ENCODE data around the gene WRNIP1. TPM values are rescaled to one million over a fixed set of nuclear protein-coding genes. Genes with fewer than 3 reads are reported as not detected.

Gene WRNIP1
- total RNA-seq, 4 donors from 2014 or later, result 34.1 to 50.5 (median 41.7) TPM

DNA sequence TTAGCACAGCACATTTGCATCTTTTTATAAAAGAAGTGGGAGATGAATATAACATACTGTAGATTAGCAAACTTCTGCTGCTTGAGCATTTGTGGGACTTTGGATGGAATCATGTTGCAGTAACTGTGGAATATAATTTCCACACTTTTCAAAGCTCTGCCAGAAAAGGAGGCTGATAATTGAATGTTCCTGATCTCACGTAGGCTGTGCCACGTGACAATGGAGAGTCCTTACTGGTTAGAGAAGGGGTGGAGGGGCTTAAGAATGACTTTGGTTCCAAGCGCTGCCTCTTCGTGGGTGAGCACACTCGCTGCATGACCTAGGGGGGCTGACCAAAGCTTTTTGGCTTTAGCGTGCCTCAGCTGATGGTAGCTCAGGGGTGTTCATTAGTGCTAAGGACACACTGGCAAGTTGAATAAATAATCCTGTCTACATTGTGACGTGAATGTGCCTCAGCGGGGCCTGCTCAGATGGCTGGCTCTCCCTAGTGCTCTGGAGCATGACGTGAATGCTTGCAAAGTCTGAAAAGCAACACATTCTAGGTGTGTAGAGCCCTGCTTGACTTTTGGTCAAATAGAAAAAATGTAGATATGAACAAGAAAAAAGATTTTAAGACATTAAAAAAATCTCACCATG is 15.0 kb downstream of the WRNIP1 start:
- Histone ChIP-seq H3K9me3 (no peaks in the 10 kb centered on the region), H3K4me3 (no peak overlapping the region), H3K36me3 (no peaks in the 10 kb centered on the region), H3K4me1 (no peaks in the 10 kb centered on the region), H3K27ac (no peak overlapping the region), H3K27me3 (no peaks in the 10 kb centered on the region)
- intact Hi-C loops (cut with DNase I; ENCODE audit: low total_unique reads), result no loop called here
- no peak for DNase-seq
- TF ChIP-seq POLR2A (IDR thresholded peaks at IDR 0.05), result no peak
- TF ChIP-seq, protein P1, sequence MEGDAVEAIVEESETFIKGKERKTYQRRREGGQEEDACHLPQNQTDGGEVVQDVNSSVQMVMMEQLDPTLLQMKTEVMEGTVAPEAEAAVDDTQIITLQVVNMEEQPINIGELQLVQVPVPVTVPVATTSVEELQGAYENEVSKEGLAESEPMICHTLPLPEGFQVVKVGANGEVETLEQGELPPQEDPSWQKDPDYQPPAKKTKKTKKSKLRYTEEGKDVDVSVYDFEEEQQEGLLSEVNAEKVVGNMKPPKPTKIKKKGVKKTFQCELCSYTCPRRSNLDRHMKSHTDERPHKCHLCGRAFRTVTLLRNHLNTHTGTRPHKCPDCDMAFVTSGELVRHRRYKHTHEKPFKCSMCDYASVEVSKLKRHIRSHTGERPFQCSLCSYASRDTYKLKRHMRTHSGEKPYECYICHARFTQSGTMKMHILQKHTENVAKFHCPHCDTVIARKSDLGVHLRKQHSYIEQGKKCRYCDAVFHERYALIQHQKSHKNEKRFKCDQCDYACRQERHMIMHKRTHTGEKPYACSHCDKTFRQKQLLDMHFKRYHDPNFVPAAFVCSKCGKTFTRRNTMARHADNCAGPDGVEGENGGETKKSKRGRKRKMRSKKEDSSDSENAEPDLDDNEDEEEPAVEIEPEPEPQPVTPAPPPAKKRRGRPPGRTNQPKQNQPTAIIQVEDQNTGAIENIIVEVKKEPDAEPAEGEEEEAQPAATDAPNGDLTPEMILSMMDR (IDR thresholded peaks at IDR 0.05), result no peak

DNA sequence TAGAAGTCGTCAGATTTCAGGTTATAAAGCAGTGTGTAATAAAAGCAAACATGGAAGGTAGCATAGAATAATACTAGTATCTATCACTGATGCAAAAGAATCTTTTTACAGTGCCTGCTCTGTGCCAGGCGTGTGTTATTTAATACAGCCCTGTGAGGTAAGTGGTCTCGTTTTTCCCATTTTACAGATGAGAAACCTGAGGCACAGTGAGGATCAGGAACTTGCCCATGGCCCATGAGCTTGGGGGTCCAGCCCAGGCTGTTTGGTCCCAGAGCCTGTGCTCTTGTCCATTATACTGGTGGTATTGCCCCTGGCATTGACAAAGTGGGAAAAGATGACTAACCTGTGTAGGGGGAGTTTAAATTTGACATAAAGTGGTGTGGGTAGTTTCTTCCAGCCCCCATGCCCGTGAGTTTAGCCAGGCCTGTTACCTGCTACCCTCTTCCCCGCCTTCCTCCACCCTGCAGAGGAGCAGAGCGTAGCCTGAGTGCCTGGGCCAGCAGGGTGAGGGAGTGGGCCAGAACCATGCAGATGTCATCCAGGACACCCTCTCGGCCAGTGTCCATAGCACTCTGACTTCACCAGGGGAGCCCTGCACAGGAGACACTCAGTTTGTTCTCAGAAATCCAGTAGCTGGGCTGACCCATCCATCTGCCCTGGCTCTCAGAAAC is 16.6 kb downstream of the WRNIP1 start:
- no peak overlapping the region for H3K27ac ChIP-seq
- H3K36me3 ChIP-seq, result no peaks in the 10 kb centered on the region
- no peaks in the 10 kb centered on the region for H3K4me1 ChIP-seq
- no peaks in the 10 kb centered on the region for H3K27me3 ChIP-seq
- intact Hi-C loops (cut with DNase I; ENCODE audit: low total_unique reads), result no loop called here
- no peak overlapping the region for H3K4me3 ChIP-seq
- DNase-seq, result no peak
- no peak for TF ChIP-seq POLR2A (IDR thresholded peaks at IDR 0.05)
- TF ChIP-seq, protein P1 (IDR thresholded peaks at IDR 0.05), result no peak
- no peaks in the 10 kb centered on the region for H3K9me3 ChIP-seq

- Histone ChIP-seq H3K9me3 (no peaks in the 10 kb centered on the region), H3K36me3 (no peaks in the 10 kb centered on the region), H3K27ac (no peak overlapping the region), H3K4me3 (no peak overlapping the region), H3K27me3 (no peaks in the 10 kb centered on the region), H3K4me1 (no peaks in the 10 kb centered on the region)
- intact Hi-C loops (cut with DNase I; ENCODE audit: low total_unique reads), result no loop called here
- DNase-seq, result no peak
- TF ChIP-seq, protein P1 (IDR thresholded peaks at IDR 0.05), result no peak
- no peak for TF ChIP-seq POLR2A (IDR thresholded peaks at IDR 0.05)
Observed at GRCh38 chr6:2782356-2782708, 17.1 kb downstream of the WRNIP1 start.

- Histone ChIP-seq H3K4me1 (no peaks in the 10 kb centered on the region), H3K27ac (no peak overlapping the region), H3K9me3 (no peaks in the 10 kb centered on the region), H3K4me3 (no peak overlapping the region), H3K27me3 (no peaks in the 10 kb centered on the region), H3K36me3 (no peaks in the 10 kb centered on the region)
- TF ChIP-seq, protein P1 (IDR thresholded peaks at IDR 0.05), result no peak
- no peak for TF ChIP-seq POLR2A (IDR thresholded peaks at IDR 0.05)
- intact Hi-C loops (cut with DNase I; ENCODE audit: low total_unique reads), result no loop called here
- DNase-seq, result no peak
Observed at GRCh38 chr6:2782825-2783187, 17.6 kb downstream of the WRNIP1 start.

DNA sequence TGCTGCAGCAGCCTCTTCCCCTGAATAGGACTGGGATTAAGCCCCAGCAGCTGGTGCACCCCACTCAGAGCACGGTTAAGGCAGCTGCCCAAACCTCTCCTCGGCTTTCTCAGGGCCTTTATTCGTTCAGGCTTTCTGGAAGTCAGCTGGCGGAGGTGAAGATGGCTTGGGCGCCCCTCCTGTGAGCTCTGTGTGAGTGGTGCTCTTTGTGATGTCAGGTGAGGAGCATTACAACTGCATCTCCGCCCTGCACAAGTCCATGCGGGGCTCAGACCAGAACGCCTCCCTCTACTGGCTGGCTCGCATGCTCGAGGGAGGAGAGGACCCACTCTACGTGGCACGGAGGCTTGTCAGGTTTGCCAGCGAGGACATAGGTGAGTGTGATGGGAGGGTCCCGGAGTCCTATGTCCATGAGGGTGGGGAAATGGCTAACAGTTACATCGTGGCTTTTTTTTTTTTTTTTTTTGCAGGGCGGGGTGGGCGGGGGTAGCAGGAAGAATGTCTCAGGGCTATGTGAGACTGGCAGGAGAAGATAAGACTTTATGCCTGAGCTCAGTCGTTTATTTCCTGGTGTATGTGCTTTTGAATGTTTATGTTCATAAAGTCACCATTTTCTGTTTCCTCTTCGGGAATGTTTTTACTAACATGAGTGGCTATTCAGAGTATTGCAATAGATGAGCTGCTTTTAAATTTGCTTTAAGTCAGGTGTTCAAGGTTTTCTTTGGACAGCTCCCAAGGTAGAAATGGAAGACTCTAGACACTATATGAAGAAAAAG is 18.2 kb downstream of the WRNIP1 start:
- TF ChIP-seq, protein P1 (IDR thresholded peaks at IDR 0.05), result no peak
- TF ChIP-seq POLR2A (IDR thresholded peaks at IDR 0.05), result no peak
- Histone ChIP-seq H3K4me1 (no peaks in the 10 kb centered on the region), H3K4me3 (no peak overlapping the region), H3K36me3 (no peaks in the 10 kb centered on the region), H3K27ac (no peak overlapping the region), H3K27me3 (no peaks in the 10 kb centered on the region), H3K9me3 (no peaks in the 10 kb centered on the region)
- no peak for DNase-seq
- intact Hi-C loops (cut with DNase I; ENCODE audit: low total_unique reads), result no loop called here

Measured in uterus (tissue), 4 donors.